Measurements from ENCODE around the gene TFCP2L1.

Gene TFCP2L1

DNA sequence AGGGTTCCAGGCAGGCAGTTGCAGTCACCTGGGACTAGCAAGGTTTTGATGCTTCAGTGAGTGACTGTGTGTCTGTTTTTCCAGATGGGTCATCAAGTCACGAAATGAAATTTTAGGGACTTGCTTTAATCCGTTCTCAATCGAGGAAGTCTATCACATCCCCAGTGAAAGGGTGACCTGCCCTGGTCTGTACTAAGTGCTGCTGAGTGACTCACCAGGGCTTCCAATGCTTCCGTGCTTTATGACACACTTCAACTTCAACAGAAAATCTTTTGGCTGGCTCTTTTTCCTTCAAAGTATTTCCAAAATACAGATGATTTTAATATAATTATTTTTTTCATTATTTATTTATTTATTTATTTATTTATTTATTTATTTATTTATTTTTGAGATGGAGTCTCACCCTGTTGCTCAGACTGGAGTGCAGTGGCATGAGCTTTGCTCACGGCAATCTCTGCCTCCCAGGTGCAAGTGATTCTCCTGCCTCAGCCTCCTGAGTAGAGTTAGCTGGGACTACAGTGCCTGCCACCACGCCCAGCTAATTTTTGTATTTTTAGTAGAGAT lies 18.4 kb downstream of the TFCP2L1 start:
- no peak for DNase-seq (ENCODE audit: low read depth)

DNA sequence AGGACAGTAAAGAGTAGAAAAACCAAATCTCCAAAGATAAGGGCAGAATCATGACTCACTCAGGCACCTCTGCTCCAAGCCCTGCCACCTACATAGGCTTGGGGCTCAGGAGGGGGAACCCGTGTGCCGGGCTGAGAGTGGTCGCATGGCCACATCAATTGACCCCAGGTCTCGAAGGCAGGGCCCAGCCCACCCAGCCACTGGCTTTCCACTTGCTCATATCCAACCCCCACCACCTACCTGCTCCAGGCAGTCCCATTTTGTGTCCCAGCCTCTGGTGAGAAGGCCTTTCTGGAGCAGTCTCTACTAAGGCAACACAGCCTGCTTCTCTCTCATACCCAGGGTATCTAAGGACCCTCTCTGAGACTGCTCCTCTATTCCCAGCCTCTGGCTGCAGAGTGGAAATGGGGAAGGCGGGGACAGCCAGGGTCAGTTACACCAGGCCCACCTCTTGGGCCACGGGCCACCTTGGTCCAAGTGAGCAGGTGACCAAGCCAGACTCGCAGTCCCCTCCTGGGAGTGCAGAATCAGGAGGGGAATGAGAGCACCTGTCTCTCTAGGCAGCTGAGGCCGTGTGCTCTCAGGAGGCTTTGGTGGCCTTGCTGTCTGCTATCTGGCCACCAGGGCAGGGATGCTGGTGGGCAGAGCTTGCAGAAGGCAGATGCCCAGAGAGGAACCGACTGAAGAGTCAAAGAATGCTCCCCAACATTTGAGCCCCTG lies 20.8 kb downstream of the TFCP2L1 start:
- DNase-seq (ENCODE audit: low read depth): no peak

DNA sequence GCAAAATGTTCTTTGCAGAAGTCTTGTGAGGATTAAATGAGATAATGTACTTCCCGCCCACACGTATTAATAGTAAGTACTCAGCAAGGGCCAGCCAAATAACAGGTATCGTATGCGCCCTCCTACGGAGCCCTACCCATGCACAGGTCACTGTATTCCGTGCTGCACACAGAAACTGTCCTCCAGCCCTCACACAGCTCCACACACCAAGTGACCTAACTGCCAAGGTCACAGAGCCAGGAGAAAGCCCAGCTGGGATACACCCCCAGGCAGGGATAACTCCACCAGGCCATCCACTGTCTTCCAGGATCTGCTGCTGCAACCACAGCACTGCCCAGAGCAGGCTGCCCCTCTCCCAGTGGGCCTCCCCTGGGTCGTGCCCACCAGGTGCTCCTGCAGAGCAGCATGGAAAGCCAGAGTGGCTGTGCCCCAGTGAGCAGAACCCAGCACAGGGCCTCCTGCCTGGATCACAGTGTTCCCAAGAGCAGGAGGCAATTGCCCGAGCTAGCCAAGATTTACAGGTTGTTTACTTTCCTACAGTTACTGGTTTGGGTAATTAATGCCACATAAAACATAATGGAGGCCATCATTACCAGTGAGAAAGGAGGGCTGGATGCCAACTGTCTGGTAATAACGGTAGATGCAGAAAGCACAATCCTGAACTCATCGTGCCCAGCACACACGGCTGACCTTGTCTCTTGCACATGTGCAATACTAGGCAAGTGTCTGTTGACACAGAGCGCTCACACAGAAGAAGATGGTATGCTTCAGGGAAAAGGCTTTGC lies 24.4 kb downstream of the TFCP2L1 start:
- DNase-seq (ENCODE audit: low read depth): no peak

- DNase-seq (ENCODE audit: low read depth): no peak
These were observed 27.0 kb downstream of the TFCP2L1 start for GRCh38 chr2:121258051-121258450.

DNA sequence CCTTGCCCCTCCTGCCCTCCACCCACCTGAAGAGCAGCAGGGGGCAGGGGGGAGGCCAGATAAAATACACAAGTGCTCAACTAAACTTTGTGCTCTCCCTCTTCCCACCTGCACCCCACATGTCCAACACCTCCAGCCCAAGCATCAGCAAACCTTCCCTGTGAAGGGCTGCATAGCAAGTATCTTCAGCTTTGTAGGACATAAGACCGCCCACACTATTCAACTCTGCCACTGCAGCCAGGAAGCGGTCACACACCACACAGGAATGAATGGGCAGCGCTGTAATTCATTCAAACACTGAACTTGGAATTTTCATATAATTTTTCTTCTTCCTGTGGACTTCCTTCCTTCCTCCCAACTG lies 27.5 kb downstream of the TFCP2L1 start:
- DNase-seq (ENCODE audit: low read depth): no peak

DNA sequence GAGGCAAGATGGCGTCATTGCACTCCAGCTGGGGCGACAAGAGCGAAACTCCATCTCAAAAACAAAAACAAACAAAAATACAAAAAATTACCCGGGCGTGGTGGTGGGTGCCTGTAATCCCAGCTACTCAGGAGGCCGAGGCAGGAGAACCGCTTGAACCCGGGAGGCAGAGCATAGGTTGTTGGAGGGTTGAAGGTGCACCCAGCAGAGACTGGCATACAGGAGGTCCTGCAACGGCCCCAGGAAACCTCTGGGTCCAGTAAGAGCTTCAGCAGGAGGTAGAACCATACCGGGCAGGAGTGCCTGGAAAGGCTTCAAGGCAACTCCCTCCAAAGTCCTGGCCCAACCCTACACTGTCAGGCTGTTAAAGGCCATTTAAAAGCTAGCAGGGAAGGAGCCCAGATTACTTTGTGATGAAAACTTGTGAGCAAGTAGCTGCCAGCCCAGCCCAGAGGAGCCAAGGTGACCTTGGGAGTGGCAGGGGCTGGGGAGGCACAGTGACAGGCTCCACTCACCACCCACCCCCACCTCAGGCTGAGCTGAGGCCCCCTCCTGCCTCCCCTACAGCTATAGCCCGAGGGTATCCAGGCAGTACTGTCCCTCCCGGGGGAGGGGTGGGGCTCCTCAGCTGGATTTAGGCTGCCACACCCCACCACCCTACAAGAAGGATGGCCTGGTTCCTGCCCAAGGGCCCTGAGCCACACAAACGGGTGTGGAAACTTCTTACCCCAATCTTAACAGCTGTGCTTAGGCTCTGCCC lies 28.1 kb downstream of the TFCP2L1 start:
- no peak for DNase-seq (ENCODE audit: low read depth)

DNA sequence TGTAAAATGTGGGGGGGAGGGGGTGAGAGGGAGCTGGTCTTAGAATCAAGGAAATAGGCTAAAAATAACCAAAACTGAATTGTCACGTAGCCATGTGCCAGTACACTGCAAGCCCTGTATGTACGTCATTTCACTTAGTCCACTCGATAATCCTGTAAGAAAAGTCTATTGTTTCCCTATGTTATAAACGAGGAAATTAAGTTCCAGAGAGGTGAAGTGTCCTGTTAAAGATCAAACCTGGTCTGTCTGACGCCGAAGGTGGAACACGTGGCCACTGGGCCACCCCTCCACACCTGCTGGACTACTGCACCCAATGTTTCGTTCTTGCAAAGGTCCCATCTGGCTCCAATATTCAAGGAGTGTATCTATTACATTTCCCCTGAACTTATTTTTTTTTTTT lies 29.6 kb downstream of the TFCP2L1 start:
- no peak for DNase-seq (ENCODE audit: low read depth)

GRCh38 chr2:121254748-121255147 lies 30.3 kb downstream of the TFCP2L1 start:
- no peak for DNase-seq (ENCODE audit: low read depth)

GRCh38 chr2:121253674-121254240 lies 31.2 kb downstream of the TFCP2L1 start:
- DNase-seq (ENCODE audit: low read depth): no peak

- no peak for DNase-seq (ENCODE audit: low read depth)
These were observed 31.9 kb downstream of the TFCP2L1 start for GRCh38 chr2:121253021-121253673.

DNA sequence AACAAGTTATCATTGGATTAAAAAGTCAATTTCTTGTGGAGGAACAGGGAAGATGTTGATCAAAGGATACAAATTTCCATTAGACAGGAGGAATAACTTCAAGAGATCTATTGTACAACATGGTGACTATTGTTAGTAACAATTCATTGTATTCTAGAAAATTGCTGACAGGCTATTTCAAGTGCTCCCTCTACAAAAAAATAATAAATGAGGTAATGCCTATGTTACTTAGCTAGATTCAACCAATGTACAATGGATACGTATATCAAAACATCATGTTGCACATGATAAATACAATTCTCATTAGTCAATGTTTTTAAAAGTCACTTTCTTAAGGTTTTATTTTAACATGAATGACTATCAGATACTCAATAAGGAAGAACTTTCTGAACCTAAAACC lies 33.5 kb downstream of the TFCP2L1 start:
- DNase-seq (ENCODE audit: low read depth): no peak

- no peak for DNase-seq (ENCODE audit: low read depth)
These were observed 36.1 kb downstream of the TFCP2L1 start for GRCh38 chr2:121248766-121249343.

GRCh38 chr2:121247971-121248370 lies 37.0 kb downstream of the TFCP2L1 start:
- no peak for DNase-seq (ENCODE audit: low read depth)

- no peak for DNase-seq (ENCODE audit: low read depth)
These were observed 37.5 kb downstream of the TFCP2L1 start for GRCh38 chr2:121247534-121247933.

DNA sequence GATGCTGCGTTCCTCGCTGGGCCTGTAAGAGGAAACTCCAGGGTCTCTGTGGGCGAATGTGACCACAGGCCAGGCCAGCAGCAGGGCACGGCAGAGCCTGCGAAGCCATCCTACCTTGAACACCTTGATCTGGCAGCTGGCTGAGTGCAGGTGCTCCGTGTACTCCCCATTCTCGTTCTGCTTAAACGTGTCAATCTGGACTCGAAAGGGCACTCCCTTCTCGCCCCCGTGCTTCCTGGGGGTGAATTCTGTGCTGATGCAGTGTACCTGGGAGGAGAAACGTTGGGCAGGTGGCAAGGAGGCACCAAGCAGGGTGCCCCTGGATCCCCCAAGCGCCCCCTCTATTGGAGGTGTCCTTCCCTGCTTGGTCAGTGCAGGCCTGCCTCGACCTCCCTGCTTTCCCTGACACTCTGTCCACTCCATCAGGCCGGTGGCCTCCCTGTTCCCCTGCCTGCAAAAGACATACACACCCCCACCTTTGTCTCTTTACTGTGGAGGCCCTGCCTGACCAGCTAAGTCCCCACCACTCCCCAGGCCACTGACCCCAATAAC lies 38.2 kb downstream of the TFCP2L1 start:
- no peak for DNase-seq (ENCODE audit: low read depth)

- DNase-seq (ENCODE audit: low read depth): no peak
These were observed 39.1 kb downstream of the TFCP2L1 start for GRCh38 chr2:121245913-121246312.

DNA sequence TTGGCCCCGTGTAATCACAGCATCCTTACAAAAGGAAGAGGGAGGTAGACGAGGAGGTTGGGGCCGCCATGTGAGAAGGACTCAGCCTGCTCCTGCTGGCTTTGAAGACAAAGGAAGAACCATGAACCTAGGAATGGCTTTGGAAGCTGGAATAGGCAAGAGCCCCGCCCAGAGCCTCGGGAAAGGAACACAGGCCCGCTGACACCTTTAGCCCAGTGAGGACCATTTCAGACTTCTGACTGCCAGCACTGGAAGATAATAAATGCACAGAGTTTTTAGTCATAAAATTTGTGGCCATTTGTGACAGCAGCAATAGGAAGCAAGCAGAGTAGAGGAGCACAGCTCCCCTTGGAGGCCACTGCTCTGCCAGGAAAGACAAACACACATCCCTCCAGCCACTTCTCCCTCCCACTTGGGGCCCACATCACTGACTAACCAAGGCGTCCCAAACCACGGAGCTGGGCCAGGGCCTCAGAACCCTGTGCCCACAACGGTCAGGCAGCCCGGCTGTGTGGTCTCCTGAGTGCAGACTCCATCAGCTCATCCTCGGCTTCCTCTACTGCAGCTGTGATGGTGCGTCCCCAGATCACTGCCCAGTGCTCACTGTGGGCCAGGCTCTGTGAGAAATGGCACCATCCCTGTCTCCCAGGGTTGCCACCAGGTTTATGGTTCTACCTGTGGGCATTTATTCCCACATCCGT lies 39.7 kb downstream of the TFCP2L1 start:
- DNase-seq (ENCODE audit: low read depth): no peak

GRCh38 chr2:121244616-121245015 lies 40.4 kb downstream of the TFCP2L1 start:
- DNase-seq (ENCODE audit: low read depth): no peak

- DNase-seq (ENCODE audit: low read depth): no peak
These were observed 41.1 kb downstream of the TFCP2L1 start for GRCh38 chr2:121243821-121244460.

GRCh38 chr2:121242976-121243375 lies 42.0 kb downstream of the TFCP2L1 start:
- DNase-seq (ENCODE audit: low read depth): no peak
